NT2/D1 (cell line): Measurements from ENCODE around the gene HSD17B2.

ENCODE experiments used
- SUZ12 ChIP-seq: IDR thresholded peaks from 2 replicates; pipeline ENCODE4 v1.6.1; 2011; ENCODE audit not compliant: insufficient read length, insufficient read depth; ENCODE audit errors: extremely low read depth
- YY1 ChIP-seq: IDR thresholded peaks from 2 replicates; pipeline ENCODE4 v1.6.1; 2011; ENCODE audit not compliant: insufficient read length, insufficient read depth
- ZNF274 ChIP-seq: IDR thresholded peaks from 2 replicates; pipeline ENCODE4 v1.6.1; 2011; ENCODE audit warnings: mild to moderate bottlenecking, low read depth, low read length

DNA sequence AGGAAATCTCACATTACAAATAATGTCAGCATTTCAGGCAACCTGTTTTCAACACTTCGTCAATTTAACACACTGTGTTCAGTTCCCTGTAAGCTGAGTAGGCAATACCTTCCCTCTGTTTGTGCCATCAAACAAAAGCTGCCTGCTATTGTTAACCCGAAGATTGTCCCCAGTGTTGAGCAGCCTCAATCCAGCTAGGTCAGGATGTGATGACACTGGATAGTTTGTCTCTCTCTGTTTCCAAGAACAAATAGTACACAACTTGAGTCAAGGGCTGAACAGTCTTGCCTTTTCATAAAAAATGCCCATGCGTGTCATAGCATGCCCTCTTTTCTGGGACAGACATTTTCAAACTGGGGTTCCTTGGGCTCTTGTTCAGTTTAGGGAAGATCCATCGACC is 36.4 kb downstream of the HSD17B2 start:
- TF ChIP-seq YY1 (no peak), ZNF274 (no peak), SUZ12 (no peak)
